Measurements from ENCODE around the gene RPS5.
"Not testable (repeated sequence)": the region's sequence is repeated elsewhere in the genome, so short reads cannot be mapped to it uniquely, and the experiment has no call there.

Gene RPS5

DNA sequence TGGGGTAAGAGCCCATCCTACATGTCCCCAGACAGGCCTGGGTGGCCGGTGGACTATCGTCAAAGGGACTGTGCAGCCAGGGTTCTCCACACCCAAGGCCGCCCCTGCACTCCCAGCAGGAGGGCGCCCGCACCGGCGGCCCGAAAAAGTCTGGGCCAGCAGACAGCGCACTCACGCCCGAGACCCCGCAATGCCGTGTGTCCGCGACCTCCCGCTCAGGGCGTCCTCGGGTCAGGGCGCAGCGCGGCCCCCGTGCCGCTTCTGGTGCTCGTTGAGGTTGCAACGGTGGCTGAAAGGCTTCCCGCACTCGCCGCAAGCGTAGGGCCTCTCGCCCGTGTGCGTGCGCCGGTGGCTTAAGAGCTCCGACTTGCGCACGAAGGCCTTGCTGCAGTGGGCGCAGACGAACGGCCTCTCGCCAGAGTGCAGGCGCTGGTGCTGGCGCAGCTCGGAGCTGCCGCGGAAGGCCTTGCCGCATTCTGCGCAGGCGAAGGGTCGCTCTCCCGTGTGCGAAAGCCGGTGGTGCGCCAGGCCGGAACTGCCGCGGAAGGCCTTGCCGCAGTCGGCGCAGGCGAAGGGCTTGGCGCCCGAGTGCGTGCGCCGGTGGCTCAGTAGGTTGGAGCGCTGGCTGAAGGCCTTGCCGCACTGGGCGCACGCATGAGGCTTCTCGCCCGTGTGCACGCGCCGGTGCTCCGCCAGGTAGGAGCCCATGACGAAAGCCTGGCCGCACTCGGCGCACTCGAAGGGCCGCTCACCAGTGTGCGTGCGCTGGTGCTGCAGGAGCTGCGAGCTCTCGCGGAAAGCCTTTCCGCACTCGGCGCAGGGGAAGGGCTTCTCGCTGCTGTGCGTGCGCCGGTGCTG, 30.9 kb upstream of the RPS5 start:
- no peak for FAIRE-seq
- no peak for DNase-seq (ENCODE audit: insufficient read length, low spot score)

DNA sequence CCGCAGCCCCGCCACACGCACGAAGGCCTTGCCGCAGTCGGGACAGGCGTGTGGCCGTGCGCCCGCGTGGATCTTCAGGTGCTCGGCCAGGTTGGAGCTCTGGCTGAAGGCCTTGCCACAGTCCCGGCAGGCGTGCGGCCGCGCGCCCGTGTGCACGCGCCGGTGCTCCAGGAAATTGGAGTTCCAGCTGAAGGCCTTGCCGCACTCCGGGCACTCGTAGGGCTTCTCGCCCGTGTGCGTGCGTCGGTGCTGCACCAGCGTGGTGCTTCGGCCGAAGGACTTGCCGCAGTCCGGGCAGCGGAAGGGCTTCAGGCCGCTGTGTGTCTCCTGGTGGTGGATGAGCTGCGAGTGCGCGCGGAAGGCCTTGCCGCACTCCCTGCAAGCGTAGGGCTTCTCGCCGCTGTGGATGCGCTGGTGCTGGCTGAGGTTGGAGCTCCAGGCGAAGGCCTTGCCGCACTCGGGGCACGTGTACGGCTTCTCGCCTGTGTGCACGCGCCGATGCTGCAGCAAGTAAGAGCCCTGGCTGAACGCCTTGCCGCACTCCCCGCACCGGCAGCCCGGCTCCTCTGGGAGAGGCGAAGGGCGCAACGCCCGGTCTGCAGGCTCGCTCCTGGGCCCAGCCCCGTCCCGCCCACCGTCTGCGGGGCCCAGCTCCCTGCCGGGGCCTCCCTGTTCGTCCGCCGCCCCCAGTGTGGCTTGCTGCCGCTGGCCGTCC, 30.1 kb upstream of the RPS5 start:
- FAIRE-seq, result no peak
- no peak for DNase-seq (ENCODE audit: insufficient read length, low spot score)

DNA sequence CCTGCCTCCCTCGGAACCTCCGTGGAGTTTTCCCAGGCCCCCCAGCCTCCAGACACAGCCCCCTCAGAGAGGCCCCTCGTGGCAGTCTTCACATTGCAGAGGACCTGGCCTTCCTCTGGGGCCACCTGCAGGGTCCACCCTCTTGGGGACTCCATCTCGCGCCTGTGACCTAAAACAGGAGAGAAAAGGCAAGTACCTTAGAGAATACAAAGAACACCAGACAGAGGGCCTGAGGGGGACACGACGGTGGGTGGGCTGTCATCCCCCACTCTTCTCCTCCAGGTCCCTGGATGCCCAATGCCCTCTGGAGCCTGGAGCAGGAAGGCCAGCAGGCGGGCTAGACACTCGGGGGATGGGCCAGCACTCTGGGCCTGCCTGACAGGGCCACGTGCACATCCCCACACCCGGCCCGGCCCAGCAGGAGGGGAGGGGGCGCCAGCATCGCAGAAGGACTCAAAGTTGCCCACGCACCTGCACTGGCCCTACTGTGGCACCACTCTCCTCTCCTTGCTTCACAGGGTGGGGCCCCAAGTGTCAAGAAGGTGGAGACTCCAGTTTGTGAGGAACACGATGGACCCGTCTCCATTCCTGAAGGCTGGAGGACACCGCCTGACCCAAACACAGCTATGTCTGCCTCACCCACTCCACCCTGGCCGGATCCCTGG, 29.5 kb upstream of the RPS5 start:
- FAIRE-seq (no peak), DNase-seq (ENCODE audit: insufficient read length, low spot score) (no peak)

DNA sequence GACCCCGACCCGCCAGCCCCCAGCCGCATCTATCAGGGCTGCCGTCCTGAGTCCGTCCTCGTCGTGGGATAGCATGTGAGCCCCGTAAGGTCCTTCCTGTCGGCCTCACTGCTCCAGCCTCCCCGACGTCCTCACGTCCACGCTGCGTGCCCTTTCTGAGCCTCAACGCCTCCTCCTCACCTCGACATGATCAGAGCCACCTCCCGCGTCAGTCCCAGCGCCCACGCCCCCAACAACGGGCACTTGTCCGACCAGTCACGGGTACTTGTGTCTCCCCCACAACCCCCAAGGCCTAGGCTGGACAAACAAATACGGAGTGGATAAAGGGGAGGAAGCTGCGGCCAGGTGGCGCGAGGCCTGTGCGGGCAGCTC, 25.2 kb upstream of the RPS5 start:
- peak; percentile 20 for FAIRE-seq
- DNase-seq (ENCODE audit: insufficient read length, low spot score), result peak; percentile 47

DNA sequence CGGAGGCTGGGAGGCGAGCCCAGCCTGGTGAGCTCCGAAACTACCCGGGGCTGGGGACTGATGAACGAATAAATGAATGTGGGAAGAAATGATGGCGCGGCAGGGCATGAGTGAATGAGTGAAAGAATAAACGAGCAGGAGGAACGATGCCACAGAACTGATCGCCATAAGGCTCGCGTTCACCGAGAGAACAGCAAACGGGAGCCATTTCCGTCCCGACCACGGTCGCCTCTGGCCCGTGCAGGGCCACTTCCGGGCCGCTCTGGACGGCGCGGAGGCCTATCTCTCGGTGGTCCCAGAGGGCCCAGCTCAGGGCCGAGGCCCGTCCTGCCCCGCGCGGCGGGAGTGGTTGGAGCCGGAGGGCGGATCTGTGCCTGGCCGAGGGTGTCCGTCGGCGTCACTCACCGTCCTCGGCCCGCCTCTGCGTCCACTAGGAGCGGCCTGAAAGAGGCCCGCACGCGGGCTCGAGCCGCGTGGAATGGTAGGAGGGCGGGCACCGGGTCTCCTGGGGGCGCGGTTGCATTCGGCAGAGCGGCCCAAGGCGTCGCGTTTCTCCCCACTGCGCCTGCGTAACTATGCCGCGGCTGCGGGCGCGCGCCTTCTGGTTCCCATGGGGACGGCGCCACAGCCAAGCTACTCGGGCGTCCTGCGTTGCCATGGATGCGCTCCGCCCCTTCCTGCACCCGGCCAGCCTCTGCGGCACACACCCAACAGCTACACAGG, 24.6 kb upstream of the RPS5 start, which contains the start of gene ZNF497:
Gene ZNF497, minus strand, starts transcription at position 480 of the 723 bp plus-strand sequence. CDS start 5,116 bp downstream, outside the sequence.
- FAIRE-seq, result peak; percentile 97
- peak; percentile 96 for DNase-seq (ENCODE audit: insufficient read length, low spot score)

DNA sequence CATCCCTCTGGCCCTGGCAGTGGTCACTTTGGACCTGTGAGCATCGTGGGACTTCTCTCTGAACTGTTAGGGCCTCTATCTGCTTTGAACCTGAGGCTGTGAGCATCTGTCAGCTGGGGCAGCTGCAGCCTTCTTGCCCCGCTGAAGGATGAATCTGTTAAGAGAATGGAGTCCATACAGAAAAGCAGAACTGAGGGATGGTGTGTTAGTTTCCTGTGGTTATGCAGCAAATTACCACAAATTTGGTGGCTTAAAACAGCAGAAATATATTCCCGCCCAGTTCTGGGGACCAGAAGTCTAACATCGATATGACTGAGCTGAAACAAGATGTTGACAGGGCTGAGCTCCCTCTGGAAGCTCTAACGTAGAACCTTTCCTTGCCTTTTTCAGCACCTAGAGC, 22.9 kb upstream of the RPS5 start:
- DNase-seq (ENCODE audit: insufficient read length, low spot score) (no peak), FAIRE-seq (peak; percentile 33)

DNA sequence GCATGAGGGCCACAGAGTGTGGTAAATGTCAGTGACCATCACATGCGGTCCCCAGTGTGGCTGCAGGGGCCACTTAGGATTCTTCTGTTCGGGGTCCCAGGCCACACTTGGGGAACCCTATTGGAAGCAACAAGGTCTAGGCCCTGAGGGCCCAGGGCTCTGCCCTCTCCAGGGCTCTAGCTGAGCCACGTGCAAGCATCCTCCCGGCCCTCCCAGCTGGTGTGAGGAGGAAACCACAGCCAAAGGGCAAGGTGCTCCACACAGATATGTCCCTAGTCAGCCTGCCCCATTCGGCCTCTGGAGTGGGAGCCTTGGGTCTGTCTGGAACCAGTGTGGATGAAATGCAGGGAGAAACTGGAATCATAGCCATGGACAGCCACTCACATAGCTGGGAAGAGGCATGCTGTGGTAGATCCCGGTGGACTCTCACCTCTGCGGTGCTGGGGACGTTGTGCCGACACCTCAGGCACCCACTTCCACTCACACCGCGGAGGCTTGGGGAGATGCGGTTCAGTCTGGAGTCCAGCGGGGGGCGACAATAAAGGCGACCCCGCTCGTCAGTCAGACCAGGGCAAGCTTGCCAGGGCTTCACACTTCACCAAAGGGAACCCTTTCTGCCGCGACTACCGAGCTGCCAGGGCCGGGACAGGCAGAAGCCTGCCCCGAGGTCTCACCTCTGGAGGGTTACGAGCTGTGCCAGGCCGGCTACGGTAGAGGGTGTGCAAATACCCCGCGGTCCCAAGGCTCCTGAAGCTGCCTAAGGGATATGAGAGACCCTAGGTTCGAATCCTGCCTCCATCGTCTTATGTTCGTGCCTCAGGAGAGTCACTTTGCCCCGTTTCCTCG, 20.3 kb upstream of the RPS5 start:
- FAIRE-seq, result no peak
- no peak for DNase-seq (ENCODE audit: insufficient read length, low spot score)

DNA sequence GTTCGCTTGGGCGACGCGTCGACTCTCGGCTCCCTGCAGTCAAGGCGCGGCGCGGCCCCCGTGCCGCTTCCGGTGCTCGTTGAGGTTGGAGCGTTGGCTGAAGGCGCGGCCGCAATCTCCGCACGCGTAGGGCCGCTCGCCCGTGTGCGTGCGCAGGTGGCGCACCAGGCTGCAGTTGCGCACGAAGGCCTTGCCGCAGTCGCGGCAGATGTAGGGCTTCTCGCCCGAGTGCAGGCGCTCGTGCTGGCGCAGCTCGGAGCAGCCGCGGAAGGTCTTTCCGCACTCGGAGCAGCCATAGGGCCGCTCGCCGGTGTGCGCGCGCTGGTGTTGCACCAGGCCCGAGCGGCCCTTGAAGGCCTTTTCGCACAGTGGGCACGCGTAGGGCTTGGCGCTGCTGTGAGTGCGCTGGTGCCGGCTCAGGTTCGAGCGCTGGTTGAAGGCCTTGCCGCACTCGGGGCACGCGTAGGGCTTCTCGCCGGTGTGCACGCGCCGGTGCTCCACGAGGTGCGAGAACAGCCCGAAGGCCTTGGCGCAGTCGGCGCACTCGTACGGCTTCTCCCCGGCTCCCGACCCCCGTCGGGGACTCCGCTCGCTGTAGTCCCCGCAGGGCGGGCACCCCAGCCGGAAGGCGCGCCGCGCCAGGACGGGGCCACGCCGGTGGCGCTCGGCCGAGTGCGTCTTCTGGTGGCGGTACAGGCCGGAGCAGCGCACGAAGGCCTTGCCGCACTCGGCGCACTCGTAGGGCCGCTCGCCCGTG, 19.2 kb upstream of the RPS5 start:
- FAIRE-seq (no peak), DNase-seq (ENCODE audit: insufficient read length, low spot score) (no peak)

DNA sequence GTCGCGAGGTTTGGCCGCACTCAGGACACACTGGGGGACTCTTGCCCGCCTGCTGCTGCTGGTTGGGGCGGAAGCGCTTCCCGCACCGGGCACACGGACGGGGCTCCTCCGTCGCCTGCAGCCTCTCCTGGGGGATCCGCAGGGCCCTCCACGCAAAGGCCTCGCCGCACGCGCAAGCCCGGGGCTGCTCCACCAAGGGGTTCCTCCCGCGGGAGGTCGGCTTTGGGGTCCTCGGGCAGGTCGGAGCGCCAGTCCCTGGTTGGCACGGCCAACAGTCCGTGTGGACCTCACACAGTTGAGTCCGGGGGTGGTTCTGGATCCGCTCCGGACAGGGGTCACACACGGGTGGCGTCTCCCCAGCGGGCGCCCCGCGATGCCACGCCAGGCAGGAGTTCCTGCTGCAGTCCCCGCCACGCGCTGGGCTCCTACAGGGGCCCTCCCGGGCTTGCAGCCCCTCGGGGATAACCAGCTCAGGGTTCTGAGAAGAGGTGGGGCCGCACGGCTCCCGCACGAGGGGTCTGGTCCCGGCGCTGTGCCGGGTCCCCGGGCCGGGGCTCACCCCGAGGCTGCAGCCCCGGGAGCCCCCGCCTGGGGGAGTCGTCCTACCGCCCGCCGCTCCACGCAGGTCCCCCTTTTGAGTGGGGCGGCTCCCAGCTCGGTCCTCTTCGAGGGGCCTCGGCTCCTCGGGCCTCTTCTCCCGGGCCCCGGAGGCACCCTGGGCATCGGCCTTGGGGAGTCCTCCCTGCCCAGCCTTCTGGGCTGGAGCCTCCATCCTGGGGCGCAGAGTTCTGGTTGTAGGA, 18.3 kb upstream of the RPS5 start:
- FAIRE-seq (no peak), DNase-seq (ENCODE audit: insufficient read length, low spot score) (no peak)

DNA sequence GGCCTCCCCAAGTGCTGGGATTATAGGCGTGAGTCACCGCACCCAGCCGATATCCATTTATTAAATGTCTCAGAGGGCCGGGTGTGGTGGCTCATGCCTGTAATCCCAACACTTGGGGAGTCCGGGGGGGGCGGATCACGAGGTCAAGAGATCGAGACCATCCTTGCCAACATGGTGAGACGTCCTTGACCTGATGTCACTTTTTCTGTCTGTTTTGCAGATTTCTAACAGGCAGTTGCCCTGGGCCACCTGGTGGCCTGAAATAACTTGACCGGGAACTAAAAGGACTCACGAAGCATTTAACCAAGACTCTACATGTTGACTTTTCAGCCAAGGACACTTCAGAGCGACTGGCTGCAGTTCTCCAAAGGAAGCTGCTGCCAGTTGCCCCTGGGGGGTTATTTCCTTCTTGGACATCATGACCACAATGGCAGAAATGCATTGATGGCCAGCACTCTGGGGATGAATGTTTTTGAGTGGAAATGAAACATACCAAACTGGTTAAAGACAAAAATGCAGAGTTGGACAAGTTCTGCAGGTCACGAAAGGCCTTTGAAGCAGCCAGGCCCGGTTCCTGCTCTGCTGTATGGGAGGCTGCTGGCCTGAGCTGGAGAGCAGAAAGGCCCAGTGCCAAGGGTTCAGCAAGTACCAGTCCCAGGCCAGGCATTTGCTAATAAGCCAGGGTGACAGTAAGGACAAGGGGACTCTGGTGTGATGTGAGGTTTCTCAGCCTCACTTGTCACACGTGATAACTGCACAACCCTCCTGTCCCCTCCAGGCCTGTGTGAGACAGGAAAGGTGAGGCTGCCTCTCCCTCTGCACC, 14.5 kb upstream of the RPS5 start:
- no peak for FAIRE-seq
- no peak for DNase-seq (ENCODE audit: insufficient read length, low spot score)

DNA sequence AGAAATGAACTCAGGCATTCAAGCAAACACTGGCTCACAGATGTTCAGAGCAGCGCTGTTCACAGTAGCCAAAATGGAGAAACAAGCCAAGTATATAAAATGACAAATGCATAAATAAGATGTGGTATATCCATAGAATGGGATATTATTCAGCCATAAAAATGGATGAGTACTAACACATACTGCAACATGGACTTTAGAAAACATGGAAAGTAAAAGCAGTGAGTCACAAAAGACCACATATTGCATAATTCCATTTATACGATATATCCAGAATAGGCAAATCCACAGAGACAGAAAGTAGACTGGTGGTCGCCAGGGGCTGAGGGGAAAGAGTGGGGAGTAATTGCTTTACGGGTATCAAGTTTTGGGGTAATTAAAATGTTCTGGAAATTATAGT, 12.9 kb upstream of the RPS5 start:
- no peak for DNase-seq (ENCODE audit: insufficient read length, low spot score)
- no peak for FAIRE-seq

DNA sequence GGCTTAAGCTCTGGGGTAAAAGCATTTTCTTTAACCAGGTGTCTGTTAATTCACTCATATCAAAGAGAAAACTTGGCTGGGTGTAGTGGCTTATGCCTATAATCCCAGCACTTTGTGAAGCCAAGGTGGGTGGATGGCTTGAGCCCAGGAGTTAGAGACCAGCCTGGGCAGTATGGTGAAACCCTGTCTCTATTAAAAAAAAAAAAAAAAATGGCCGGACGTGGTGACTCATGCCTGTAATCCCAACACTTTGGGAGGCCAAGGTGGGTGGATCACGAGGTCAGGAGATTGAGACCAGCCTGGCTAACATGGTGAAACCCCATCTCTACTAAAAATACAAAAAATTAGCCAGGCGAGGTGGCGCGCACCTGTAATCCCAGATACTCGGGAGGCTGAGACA, 10.3 kb upstream of the RPS5 start:
- not testable (repeated sequence) for DNase-seq (ENCODE audit: insufficient read length, low spot score); FAIRE-seq

DNA sequence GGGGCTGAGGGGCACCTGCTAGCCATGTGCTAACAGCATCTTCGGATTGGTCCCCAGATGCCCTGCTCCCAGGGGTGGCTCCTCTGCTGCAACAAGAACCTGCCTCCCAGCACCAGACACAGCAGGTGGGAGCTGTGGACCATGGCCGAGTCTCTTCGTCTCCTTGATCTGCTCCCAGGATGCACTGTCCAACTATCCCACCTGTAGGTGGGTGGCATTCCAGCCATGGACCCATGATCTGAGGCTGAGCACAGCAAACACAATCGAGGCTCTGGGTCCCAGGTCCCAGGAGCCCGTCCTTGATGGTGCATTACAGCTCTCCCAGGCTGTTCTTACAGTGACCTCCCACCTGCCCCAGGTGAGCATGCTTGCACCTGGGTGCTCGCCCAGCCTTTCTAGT, 7.8 kb upstream of the RPS5 start:
- FAIRE-seq, result no peak

DNA sequence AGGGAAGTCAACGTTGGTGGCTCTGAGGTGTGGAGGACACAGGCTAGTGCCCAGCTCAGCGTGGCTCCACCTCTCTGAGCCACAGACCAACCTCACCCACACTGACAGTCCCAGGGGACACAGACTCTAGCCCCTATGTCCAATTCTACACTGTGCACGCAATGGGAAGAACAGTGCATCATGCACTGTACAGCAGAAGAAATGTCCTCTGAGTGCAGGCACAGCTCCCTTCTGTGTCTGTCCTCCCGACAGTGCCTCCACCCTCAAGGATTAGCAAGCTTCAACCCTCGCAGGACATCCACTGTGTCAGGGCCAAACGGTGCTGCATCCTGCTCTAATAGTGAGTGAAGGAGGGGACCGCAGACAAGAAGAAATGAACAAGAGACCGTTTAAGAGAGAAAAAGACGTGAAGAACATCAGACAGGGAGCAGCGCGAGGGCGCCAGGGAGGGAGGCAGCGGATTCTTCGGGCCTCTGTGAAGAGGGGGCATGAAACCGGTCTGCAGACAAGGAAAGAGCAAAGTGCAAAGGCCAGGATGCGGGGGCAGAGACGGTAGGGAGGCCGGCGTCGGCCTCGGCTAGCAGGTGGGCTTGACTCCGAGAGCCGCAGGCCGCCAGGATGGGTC, 6.9 kb upstream of the RPS5 start:
- FAIRE-seq, result peak; percentile 72

More for the DNA sequence above, 7.8 kb upstream of the RPS5 start:
- DNase-seq (ENCODE audit: insufficient read length, low spot score), result no peak

DNA sequence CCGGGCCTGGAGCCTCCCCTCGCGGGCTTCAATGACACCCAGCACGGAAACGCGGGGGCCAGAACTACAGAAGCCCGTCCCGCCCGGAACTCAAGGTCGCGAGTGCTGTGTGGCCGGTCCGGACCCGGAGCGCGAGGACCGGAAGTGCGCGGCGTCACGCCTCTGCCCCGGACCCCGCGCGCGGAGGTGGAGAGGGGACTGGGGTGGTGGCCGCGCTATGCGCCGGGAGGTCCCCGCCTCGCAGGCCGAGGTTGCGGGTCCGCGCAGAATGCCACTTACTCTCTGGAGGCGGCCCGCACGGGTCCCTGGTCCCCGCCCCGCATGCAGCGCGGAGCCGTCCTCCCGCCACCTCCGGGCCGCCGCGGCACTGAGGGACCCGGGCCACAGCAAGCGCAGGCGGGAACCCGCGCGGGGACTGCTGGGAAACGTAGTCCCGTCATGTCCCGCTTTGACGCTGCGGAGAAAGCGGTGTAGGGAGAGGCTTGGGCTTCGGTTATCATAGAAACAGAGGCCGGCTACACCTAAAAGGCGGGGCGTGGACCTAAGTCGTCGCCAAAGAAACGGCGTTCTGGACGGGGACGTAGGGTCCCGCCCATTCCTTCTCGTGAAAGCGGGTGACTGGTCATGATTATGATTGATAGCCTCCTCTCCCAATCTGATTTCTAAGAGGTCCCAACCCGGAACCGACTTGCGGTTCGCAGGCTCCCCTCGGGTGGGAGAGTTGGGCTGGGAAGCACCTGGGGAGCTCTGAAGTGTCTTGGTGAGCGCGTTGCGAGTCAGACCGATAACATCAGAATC, 6.2 kb upstream of the RPS5 start, which contains the start of gene ZNF837:
Gene ZNF837, minus strand, starts transcription at position 369 of the 798 bp plus-strand sequence. CDS start 11,698 bp downstream, outside the sequence.
- DNase-seq (ENCODE audit: insufficient read length, low spot score), result peak; percentile 97
- FAIRE-seq, result peak; percentile 97

More for the DNA sequence above, 6.9 kb upstream of the RPS5 start:
- DNase-seq (ENCODE audit: insufficient read length, low spot score), result no peak

Data from HTR-8/SVneo (cell line).